Neural progenitor cell (in vitro differentiated cells): ENCODE data around the gene CACNA1E.

Experiments used
- CTCF ChIP-seq: fragments of 200-600 bp; sonication (generic); IDR thresholded peaks from 2 replicates; pipeline ENCODE4 v1.5.1; 2017; ENCODE audit warnings: antibody characterized with exemption, mild to moderate bottlenecking
- EZH2 ChIP-seq: fragments of 200-600 bp; sonication (generic); IDR thresholded peaks from 2 replicates; pipeline ENCODE4 v1.6.1; 2017; ENCODE audit warnings: antibody characterized with exemption, mild to moderate bottlenecking, moderate library complexity
- EZH2phosphoT487 ChIP-seq: fragments of 200-600 bp; sonication (generic); IDR thresholded peaks from 2 replicates; pipeline ENCODE4 v1.6.1; 2017; ENCODE audit warnings: antibody characterized with exemption

DNA sequence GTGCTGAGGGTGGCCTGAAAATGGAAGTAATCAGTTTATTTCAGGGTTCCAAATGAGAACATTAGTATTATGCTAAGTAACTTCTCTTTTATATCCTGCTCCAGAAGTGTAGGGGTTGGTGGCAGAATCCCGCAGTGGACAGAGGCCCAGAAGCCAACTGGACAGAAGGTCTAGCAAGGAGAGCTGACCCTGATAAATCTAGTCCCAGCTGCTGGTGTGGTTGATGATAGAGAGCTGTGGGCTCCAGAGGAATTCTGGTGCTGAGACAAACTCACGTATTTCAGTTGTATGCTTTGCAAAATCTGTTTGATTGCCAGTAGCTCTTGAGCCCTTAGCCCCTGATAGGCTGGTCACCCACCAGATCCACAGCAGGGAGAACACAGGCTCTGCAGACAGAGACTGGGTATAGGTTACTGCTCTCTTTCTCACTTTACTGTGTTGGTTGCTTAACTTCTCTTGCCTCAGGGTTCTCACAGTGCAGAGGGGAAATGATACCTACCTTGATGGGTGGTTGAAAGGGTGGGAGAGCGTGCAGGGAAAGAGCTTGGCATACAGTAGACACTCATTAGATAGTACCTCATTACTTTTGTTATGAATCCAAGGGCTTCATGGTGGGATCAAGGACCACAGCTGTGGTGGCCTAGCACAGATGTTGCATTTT lies 29.6 kb upstream of the CACNA1E start:
- TF ChIP-seq CTCF (no peak), EZH2 (no peak), EZH2phosphoT487 (no peak)
